Measurements from ENCODE around the gene C4orf50. TPM values are rescaled to one million over a fixed set of nuclear protein-coding genes. Genes with fewer than 3 reads are reported as not detected.

Gene C4orf50
- total and polyA plus RNA-seq, 2 of the 8 experiments (the other 6 are each of a cell fraction or from before 2014, with no cell fraction given), result 0.08 to 0.22 TPM

- Histone ChIP-seq H3K14ac (ENCODE audit: insufficient read length) (no peak overlapping the region), H3K4ac (replicated peaks; ENCODE audit: insufficient read length, low read depth, low read length) (no peak overlapping the region), H2BK12ac (ENCODE audit: low read depth, low read length) (no peak overlapping the region), H3K18ac (ENCODE audit: extremely low read depth, low read length) (no peak overlapping the region), H3K27ac (ENCODE audit: low read depth, low read length) (no peak overlapping the region), H4K5ac (ENCODE audit: insufficient read length, low read depth, low read length) (no peak overlapping the region), H3K36me3 (ENCODE audit: control insufficient read depth in 2 of 4, insufficient read depth in 4 of 4, low read length in 3 of 4) (no peaks in the 10 kb centered on the region), H3K9ac (replicated peaks in 1 of 4; ENCODE audit: extremely low read depth in 1 of 4, low read depth in 3 of 4, low read length in 3 of 4) (no peak overlapping the region), H2BK20ac (ENCODE audit: low read length) (no peak overlapping the region), H3K79me2 (ENCODE audit: control insufficient read depth in 1 of 2, insufficient read depth in 2 of 2, low read length in 2 of 2) (no peaks in the 10 kb centered on the region), H3K56ac (replicated peaks; ENCODE audit: insufficient read length, low read depth, low read length) (no peak overlapping the region), H3K4me2 (ENCODE audit: insufficient read depth in 1 of 2, low read depth in 2 of 2, low read length in 2 of 2) (no peak overlapping the region), H2AFZ (ENCODE audit: low read length) (no peak overlapping the region), H2BK5ac (ENCODE audit: low read depth, low read length) (no peak overlapping the region), H3K4me1 (replicated peaks in 1 of 4; ENCODE audit: control insufficient read depth in 3 of 4, insufficient read depth in 4 of 4, low read length in 3 of 4) (no peaks in the 10 kb centered on the region), H3K27me3 (replicated peaks in 1 of 4; ENCODE audit: control insufficient read depth in 3 of 4, extremely low read depth in 1 of 4, insufficient read depth in 3 of 4, low read length in 3 of 4) (0 out of 7 replicates have a peak, but pooled peaks cover 0 to 1% (median 0%) of the 10 kb centered on the region in 4 experiments), H4K8ac (ENCODE audit: extremely low read depth, insufficient read depth, low read length) (no peak overlapping the region), H4K91ac (replicated peaks; ENCODE audit: insufficient read length, low read length) (no peak overlapping the region), H4K20me1 (replicated peaks in 1 of 2; ENCODE audit: control insufficient read depth in 1 of 2, insufficient read depth in 2 of 2, low read length in 2 of 2) (peaks cover 0 to 2% of the 10 kb centered on the region in 2 experiments), H2AK5ac (ENCODE audit: low read depth, low read length) (no peak overlapping the region), H3K9me3 (ENCODE audit: insufficient read depth in 2 of 2, low read depth in 1 of 2, low read length in 1 of 2) (peaks cover 0 to 7% of the 10 kb centered on the region in 2 experiments; a peak in 1 of 4 replicates), H3K79me1 (ENCODE audit: low read depth, low read length) (no peaks in the 10 kb centered on the region; the same call in 1 of the 2 replicates), H3K23ac (ENCODE audit: insufficient read length) (no peak overlapping the region), H3K23me2 (ENCODE audit: low read depth, low read length) (peaks cover 12% of the 10 kb centered on the region; the same call in 1 of the 2 replicates), H2BK15ac (ENCODE audit: low read length) (no peak overlapping the region), H3K4me3 (ENCODE audit: extremely low read depth in 1 of 4, insufficient read depth in 2 of 4, low read depth in 3 of 4, low read length in 4 of 4) (no peak overlapping the region), H2BK120ac (replicated peaks; ENCODE audit: low read depth, low read length) (no peak overlapping the region)
- FAIRE-seq (no peak), DNase-seq (ENCODE audit: low read depth in 1 of 2, low spot score in 2 of 2) (no peak)
- WGBS, 2 experiments (ENCODE audit: extremely low coverage in 1 of 2, insufficient coverage in 1 of 2, insufficient read length in 1 of 2, insufficient replicate concordance in 2 of 2, low coverage in 1 of 2, low lambda C conversion rate in 2 of 2, missing lambda C conversion rate in 1 of 2), result 90% methylated on average over 6 of the region's 6 CpGs; no CpG with 5 or more reads in 1 of the 2 experiments
- ChIA-PET CTCF (ENCODE audit: partially characterized antibody) (interaction anchor here (0.6 to 5.2 kb wide), 35 partner anchors 9 to 333 kb away, joined by 3 to 111 read pairs (median 7); partner anchors contain the start of gene C4orf50), POLR2A (ENCODE audit: partially characterized antibody) (no interaction called here)
- TF ChIP-seq GABPA (IDR thresholded peaks at IDR 0.05; ENCODE audit: borderline replicate concordance, insufficient read depth, low read length), result no peak
- TF ChIP-seq RXRA (IDR thresholded peaks at IDR 0.05; ENCODE audit: insufficient read depth, low read depth, low read length), result no peak
- TF ChIP-seq ATF2 (IDR thresholded peaks at IDR 0.05; ENCODE audit: low read length), result no peak
- TF ChIP-seq ASH2L (IDR thresholded peaks at IDR 0.05; ENCODE audit: low read length), result no peak
- TF ChIP-seq BACH1 (IDR thresholded peaks at IDR 0.05; ENCODE audit: low read length), result no peak
- TF ChIP-seq CHD1 (IDR thresholded peaks at IDR 0.05; ENCODE audit: low read depth, low read length), result no peak
- no peak for TF ChIP-seq KDM5A (IDR thresholded peaks at IDR 0.05; ENCODE audit: low read length)
- no peak for TF ChIP-seq ZNF274 (IDR thresholded peaks at IDR 0.05; ENCODE audit: borderline replicate concordance, extremely low read depth, low read length)
- TF ChIP-seq GTF2F1 (IDR thresholded peaks at IDR 0.05; ENCODE audit: borderline replicate concordance, low read depth, low read length), result no peak
- no peak for TF ChIP-seq SIX5 (IDR thresholded peaks at IDR 0.05; ENCODE audit: low read depth, low read length)
- TF ChIP-seq SRF (IDR thresholded peaks at IDR 0.05; ENCODE audit: low read depth, low read length), result no peak
- no peak for TF ChIP-seq CBX8 (IDR thresholded peaks at IDR 0.05; ENCODE audit: borderline replicate concordance, low read depth, low read length)
- no peak for TF ChIP-seq TBP (IDR thresholded peaks at IDR 0.05; ENCODE audit: low read depth, low read length)
- TF ChIP-seq CEBPB (IDR thresholded peaks at IDR 0.05; ENCODE audit: low read depth, low read length), result no peak
Measured at GRCh38 chr4:5999356-5999755, 18.9 kb downstream of the C4orf50 start.

All from H1 (cell line).